Measurements from ENCODE around the gene UCK2. TPM values are rescaled to one million over a fixed set of nuclear protein-coding genes. Genes with fewer than 3 reads are reported as not detected.

UCK2 gene
- total RNA-seq, 2 donors from 2014 or later, result 65.8 to 73.6 TPM

DNA sequence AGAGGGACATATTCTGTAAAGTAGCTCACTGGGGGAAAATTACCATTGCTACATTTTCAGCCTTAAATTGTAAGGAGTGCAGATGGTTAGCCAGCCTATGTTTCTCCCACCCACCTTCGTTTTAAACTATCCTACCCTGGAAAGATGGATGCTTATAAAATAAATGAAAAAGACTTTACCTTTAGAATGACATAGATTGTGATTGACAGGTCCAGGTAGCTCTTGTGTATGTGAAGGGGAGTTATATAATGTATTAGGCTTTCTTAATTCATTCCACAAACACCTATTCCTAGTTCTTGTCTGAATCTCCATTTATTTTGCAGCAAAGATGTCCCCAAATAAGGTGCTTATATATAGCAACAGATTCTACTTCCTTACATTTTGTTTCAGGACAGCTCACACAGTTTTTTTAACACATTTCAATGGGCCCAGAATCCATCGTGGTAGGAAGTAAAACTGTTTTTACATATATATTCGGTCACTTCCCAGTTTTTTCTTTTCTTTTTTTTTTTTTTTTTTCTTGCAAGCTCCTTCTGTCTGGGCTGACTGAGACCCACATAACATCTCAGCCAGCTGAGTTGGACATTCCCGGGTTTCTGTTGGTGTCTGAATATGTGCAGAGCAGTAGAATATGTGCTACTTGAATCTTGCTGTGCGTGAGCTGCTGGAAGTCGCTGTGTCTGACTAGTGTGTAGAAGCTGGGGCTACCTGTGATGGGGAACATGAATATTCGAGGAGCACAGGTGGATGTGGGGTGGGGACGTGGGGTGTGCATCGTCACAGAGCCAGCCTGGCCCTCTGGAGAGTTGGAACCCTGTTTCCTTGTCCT is 27.8 kb downstream of the UCK2 start:
- Histone ChIP-seq H3K4me3 (ENCODE audit: low read length) (no peak overlapping the region), H3K9ac (ENCODE audit: extremely low read depth, low read length, poor library complexity, severe bottlenecking) (no peak overlapping the region), H3K27ac (ENCODE audit: low read depth, low read length) (no peak overlapping the region), H3K27me3 (ENCODE audit: control insufficient read depth, insufficient read depth, low read length, poor library complexity, severe bottlenecking) (no peaks in the 10 kb centered on the region), H3K36me3 (ENCODE audit: control insufficient read depth, insufficient read depth, low read length) (no peaks in the 10 kb centered on the region), H3K9me3 (ENCODE audit: control insufficient read depth, low read length) (no peaks in the 10 kb centered on the region), H3K4me1 (ENCODE audit: control insufficient read depth, insufficient read depth, low read length) (peaks cover 28% of the 10 kb centered on the region)
- Mint-ChIP-seq H3K36me3 (ENCODE audit: low read depth) (peaks cover 14% of the 10 kb centered on the region), H3K4me1 (peaks cover 64% of the 10 kb centered on the region), H3K27ac (peak overlapping the region; percentile 77), H3K9me3 (peaks cover 6% of the 10 kb centered on the region), H3K27me3 (ENCODE audit: insufficient read depth) (no peaks in the 10 kb centered on the region), H3K4me3 (no peak overlapping the region)
- TF ChIP-seq, protein P1, sequence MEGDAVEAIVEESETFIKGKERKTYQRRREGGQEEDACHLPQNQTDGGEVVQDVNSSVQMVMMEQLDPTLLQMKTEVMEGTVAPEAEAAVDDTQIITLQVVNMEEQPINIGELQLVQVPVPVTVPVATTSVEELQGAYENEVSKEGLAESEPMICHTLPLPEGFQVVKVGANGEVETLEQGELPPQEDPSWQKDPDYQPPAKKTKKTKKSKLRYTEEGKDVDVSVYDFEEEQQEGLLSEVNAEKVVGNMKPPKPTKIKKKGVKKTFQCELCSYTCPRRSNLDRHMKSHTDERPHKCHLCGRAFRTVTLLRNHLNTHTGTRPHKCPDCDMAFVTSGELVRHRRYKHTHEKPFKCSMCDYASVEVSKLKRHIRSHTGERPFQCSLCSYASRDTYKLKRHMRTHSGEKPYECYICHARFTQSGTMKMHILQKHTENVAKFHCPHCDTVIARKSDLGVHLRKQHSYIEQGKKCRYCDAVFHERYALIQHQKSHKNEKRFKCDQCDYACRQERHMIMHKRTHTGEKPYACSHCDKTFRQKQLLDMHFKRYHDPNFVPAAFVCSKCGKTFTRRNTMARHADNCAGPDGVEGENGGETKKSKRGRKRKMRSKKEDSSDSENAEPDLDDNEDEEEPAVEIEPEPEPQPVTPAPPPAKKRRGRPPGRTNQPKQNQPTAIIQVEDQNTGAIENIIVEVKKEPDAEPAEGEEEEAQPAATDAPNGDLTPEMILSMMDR (conservative IDR thresholded peaks at IDR 0.05), result no peak
- DNase-seq, result no peak
- WGBS, 2 experiments (ENCODE audit: insufficient coverage in 1 of 2, insufficient read length in 1 of 2), result 84 to 90% methylated on average over 3 to 9 of the region's 9 CpGs

DNA sequence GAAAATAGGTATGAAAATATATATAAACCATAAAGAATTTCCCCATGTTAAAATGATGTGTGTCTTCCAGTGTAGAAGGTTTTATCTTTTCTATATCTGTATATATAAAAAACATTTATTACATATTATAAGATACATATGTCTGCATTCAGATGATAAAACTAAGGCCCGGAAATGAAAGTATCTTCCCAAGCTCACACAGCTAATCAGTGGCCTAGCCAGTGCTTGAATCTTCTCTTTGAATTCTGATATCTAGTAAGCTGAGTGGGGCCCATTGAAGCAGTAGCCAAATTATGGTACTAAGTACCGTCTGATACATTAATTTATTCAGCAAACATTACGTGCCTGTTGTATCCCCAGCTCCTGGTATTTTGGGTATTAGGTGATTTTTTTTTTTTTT is 28.6 kb downstream of the UCK2 start:
- WGBS, 2 experiments (ENCODE audit: insufficient coverage in 1 of 2, insufficient read length in 1 of 2), result 88 to 89% methylated on average over 1 of the region's 3 CpGs
- Mint-ChIP-seq H3K9me3 (peaks cover 11% of the 10 kb centered on the region), H3K27ac (no peak overlapping the region), H3K27me3 (ENCODE audit: insufficient read depth) (no peaks in the 10 kb centered on the region), H3K4me3 (no peak overlapping the region), H3K4me1 (peaks cover 62% of the 10 kb centered on the region), H3K36me3 (ENCODE audit: low read depth) (peaks cover 19% of the 10 kb centered on the region)
- DNase-seq, result no peak
- H3K9ac ChIP-seq (ENCODE audit: extremely low read depth, low read length, poor library complexity, severe bottlenecking), result no peak overlapping the region
- H3K4me1 ChIP-seq (ENCODE audit: control insufficient read depth, insufficient read depth, low read length), result peaks cover 28% of the 10 kb centered on the region
- H3K4me3 ChIP-seq (ENCODE audit: low read length), result no peak overlapping the region
- no peaks in the 10 kb centered on the region for H3K27me3 ChIP-seq (ENCODE audit: control insufficient read depth, insufficient read depth, low read length, poor library complexity, severe bottlenecking)
- H3K36me3 ChIP-seq (ENCODE audit: control insufficient read depth, insufficient read depth, low read length), result peaks cover 4% of the 10 kb centered on the region
- no peaks in the 10 kb centered on the region for H3K9me3 ChIP-seq (ENCODE audit: control insufficient read depth, low read length)
- H3K27ac ChIP-seq (ENCODE audit: low read depth, low read length), result no peak overlapping the region
- TF ChIP-seq, protein P1 (conservative IDR thresholded peaks at IDR 0.05), result no peak

DNA sequence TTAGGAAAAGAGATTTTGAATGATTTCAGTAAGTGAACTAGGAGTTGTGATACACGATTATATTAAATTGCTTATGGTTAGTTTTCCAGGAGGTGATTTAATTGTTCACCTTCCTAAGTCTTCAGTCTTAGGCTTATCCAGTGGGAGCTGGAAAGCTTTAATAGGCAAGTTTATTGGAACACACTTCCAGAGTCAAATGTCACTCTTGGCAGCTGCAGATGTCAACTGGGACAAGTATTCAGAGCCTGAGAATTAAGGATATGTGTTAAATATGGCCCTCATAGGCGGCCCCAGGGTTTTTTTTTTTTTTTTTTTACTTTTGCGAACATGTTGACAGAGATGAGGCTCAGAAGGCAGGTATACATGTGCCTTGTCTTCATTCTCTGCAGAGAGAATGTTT is 29.2 kb downstream of the UCK2 start:
- DNase-seq, result no peak
- H3K4me3 ChIP-seq (ENCODE audit: low read length), result no peak overlapping the region
- H3K27me3 Mint-ChIP-seq (ENCODE audit: insufficient read depth), result no peaks in the 10 kb centered on the region

More for the DNA sequence above, 29.2 kb downstream of the UCK2 start:
- H3K9ac ChIP-seq (ENCODE audit: extremely low read depth, low read length, poor library complexity, severe bottlenecking), result no peak overlapping the region
- H3K4me1 ChIP-seq (ENCODE audit: control insufficient read depth, insufficient read depth, low read length), result peaks cover 28% of the 10 kb centered on the region
- Mint-ChIP-seq H3K4me1 (peaks cover 59% of the 10 kb centered on the region), H3K36me3 (ENCODE audit: low read depth) (peaks cover 20% of the 10 kb centered on the region), H3K9me3 (peaks cover 11% of the 10 kb centered on the region), H3K27ac (no peak overlapping the region), H3K4me3 (no peak overlapping the region)
- WGBS, 2 experiments (ENCODE audit: insufficient coverage in 1 of 2, insufficient read length in 1 of 2), result 64 to 67% methylated on average over 2 to 3 of the region's 3 CpGs
- no peaks in the 10 kb centered on the region for H3K9me3 ChIP-seq (ENCODE audit: control insufficient read depth, low read length)
- H3K27me3 ChIP-seq (ENCODE audit: control insufficient read depth, insufficient read depth, low read length, poor library complexity, severe bottlenecking), result no peaks in the 10 kb centered on the region
- no peak overlapping the region for H3K27ac ChIP-seq (ENCODE audit: low read depth, low read length)
- TF ChIP-seq, protein P1 (conservative IDR thresholded peaks at IDR 0.05), result no peak
- H3K36me3 ChIP-seq (ENCODE audit: control insufficient read depth, insufficient read depth, low read length), result peaks cover 4% of the 10 kb centered on the region

All from endodermal cell (in vitro differentiated cells).